Parathyroid adenoma (tissue), 2 donors: ENCODE results near the gene CCR5AS.

Source experiments
- H2AFZ ChIP-seq: fragments of 300-600 bp; sonication (generic); one replicate; pipeline ENCODE4 v1.7.0; 2017; ENCODE audit warnings: antibody characterized with exemption, mild to moderate bottlenecking
- H3K27ac ChIP-seq: fragments of 300-600 bp; sonication (generic); one replicate; pipeline ENCODE4 v1.7.0; 2017
- H3K27me3 ChIP-seq: fragments of 300-600 bp; sonication (generic); one replicate; pipeline ENCODE4 v1.7.0; 2017; ENCODE audit warnings: low read length; ENCODE audit not compliant: control insufficient read depth, insufficient read depth
- H3K36me3 ChIP-seq: fragments of 300-600 bp; sonication (generic); one replicate; pipeline ENCODE4 v1.7.0; 2017; ENCODE audit warnings: low read length; ENCODE audit not compliant: control insufficient read depth, insufficient read depth
- H3K4me1 ChIP-seq: fragments of 300-600 bp; sonication (generic); one replicate; pipeline ENCODE4 v1.7.0; 2017; ENCODE audit warnings: control low read depth
- H3K4me2 ChIP-seq: fragments of 300-600 bp; sonication (generic); one replicate; pipeline ENCODE4 v1.7.0; 2017; ENCODE audit warnings: low read length
- H3K4me3 ChIP-seq: fragments of 300-600 bp; sonication (generic); one replicate; pipeline ENCODE4 v1.7.0; 2017; ENCODE audit warnings: low read depth, low read length
- H3K79me2 ChIP-seq: fragments of 300-600 bp; sonication (generic); one replicate; pipeline ENCODE4 v1.7.0; 2017; ENCODE audit warnings: control low read depth
- H3K9ac ChIP-seq: fragments of 300-600 bp; sonication (generic); one replicate; pipeline ENCODE4 v1.7.0; 2017; ENCODE audit warnings: mild to moderate bottlenecking
- H3K9me3 ChIP-seq: fragments of 300-600 bp; sonication (generic); one replicate; pipeline ENCODE4 v1.7.0; 2017; ENCODE audit warnings: low read length; ENCODE audit not compliant: control insufficient read depth
- CTCF ChIP-seq: fragments of 300-600 bp; sonication (generic); IDR thresholded peaks from one replicate; pipeline ENCODE4 v1.7.0; 2017; ENCODE audit warnings: antibody characterized with exemption, mild to moderate bottlenecking
- donor health status: primary hyperparathyroidism.

Gene CCR5AS

GRCh38 chr3:46398186-46398955 is 8.5 kb downstream of the CCR5AS start:
- Histone ChIP-seq H3K4me3 (no peak overlapping the region), H3K9ac (no peak overlapping the region), H3K9me3 (no peaks in the 10 kb centered on the region), H3K27ac (no peak overlapping the region), H3K4me2 (no peak overlapping the region), H3K27me3 (no peaks in the 10 kb centered on the region), H3K4me1 (no peaks in the 10 kb centered on the region), H2AFZ (no peak overlapping the region), H3K36me3 (no peaks in the 10 kb centered on the region), H3K79me2 (no peaks in the 10 kb centered on the region)
- no peak for TF ChIP-seq CTCF

GRCh38 chr3:46397111-46397510 is 9.8 kb downstream of the CCR5AS start:
- H3K79me2 ChIP-seq, result no peaks in the 10 kb centered on the region
- H3K36me3 ChIP-seq, result no peaks in the 10 kb centered on the region
- H3K4me2 ChIP-seq, result no peak overlapping the region
- H3K27me3 ChIP-seq, result no peaks in the 10 kb centered on the region
- H3K27ac ChIP-seq, result no peak overlapping the region
- no peak for TF ChIP-seq CTCF
- no peak overlapping the region for H3K9ac ChIP-seq
- H3K4me3 ChIP-seq, result no peak overlapping the region
- H3K9me3 ChIP-seq, result no peaks in the 10 kb centered on the region
- H3K4me1 ChIP-seq, result no peaks in the 10 kb centered on the region
- no peak overlapping the region for H2AFZ ChIP-seq

- no peaks in the 10 kb centered on the region for H3K4me1 ChIP-seq
- no peak overlapping the region for H3K4me2 ChIP-seq
- no peaks in the 10 kb centered on the region for H3K36me3 ChIP-seq
- H3K27me3 ChIP-seq, result no peaks in the 10 kb centered on the region
- no peak overlapping the region for H2AFZ ChIP-seq
- no peak overlapping the region for H3K27ac ChIP-seq
- no peak overlapping the region for H3K9ac ChIP-seq
- no peaks in the 10 kb centered on the region for H3K9me3 ChIP-seq
- TF ChIP-seq CTCF, result no peak
- no peak overlapping the region for H3K4me3 ChIP-seq
- H3K79me2 ChIP-seq, result no peaks in the 10 kb centered on the region
These were observed 10.9 kb downstream of the CCR5AS start for GRCh38 chr3:46395766-46396530.

- Histone ChIP-seq H2AFZ (no peak overlapping the region), H3K27me3 (no peaks in the 10 kb centered on the region), H3K4me1 (no peaks in the 10 kb centered on the region), H3K27ac (no peak overlapping the region), H3K4me2 (no peak overlapping the region), H3K4me3 (no peak overlapping the region), H3K79me2 (no peaks in the 10 kb centered on the region), H3K36me3 (no peaks in the 10 kb centered on the region), H3K9me3 (no peaks in the 10 kb centered on the region), H3K9ac (no peak overlapping the region)
- TF ChIP-seq CTCF, result no peak
These were observed 11.6 kb downstream of the CCR5AS start for GRCh38 chr3:46395210-46395661.
